Right lung (tissue), 5 donors: ENCODE results near the gene ME1. TPM values are rescaled to one million over a fixed set of nuclear protein-coding genes. Genes with fewer than 3 reads are reported as not detected.
"Not testable (repeated sequence)": the region's sequence is repeated elsewhere in the genome, so short reads cannot be mapped to it uniquely, and the experiment has no call there.

ENCODE experiments used
- DNase-seq, 2 donors: peaks; one replicate each; pipeline ENCODE4 v3.0.0-alpha.2; 2013
- polyA plus RNA-seq, 5 donors: library from polyadenylated mRNA; unstranded; fragments of 120-200 nt; gene quantifications; one replicate each; pipeline versions ENCODE4 v1.2.1 to v1.2.3, GENCODE V29; 2013; ENCODE audit warnings: inconsistent platforms in 1 of 5, low replicate concordance in 1 of 5; ENCODE audit not compliant: insufficient read length in 5 of 5, insufficient read depth in 1 of 5

Gene ME1
- polyA plus RNA-seq, 5 donors = 8.5 to 15.1 (median 11.1) TPM

DNA sequence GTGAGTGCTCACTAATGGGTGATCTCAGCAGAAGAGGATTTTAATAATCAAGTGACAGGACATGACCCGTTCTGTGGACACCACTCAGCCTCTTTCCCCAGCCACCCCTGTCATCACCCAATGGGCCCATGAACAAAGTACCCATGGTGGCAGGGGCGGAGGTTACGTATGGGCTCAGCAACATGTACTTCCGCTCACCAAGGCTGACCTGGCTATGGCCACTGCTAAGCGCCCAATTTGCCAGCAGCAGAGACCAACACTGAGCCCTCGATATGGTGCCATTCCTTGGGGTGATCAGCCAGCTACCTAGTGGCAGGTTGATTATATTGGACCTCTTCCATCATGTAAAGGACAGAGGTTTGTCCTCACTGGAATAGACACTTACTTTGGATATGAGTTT lies 68.5 kb downstream of the ME1 start:
- DNase-seq = not testable (repeated sequence)

DNA sequence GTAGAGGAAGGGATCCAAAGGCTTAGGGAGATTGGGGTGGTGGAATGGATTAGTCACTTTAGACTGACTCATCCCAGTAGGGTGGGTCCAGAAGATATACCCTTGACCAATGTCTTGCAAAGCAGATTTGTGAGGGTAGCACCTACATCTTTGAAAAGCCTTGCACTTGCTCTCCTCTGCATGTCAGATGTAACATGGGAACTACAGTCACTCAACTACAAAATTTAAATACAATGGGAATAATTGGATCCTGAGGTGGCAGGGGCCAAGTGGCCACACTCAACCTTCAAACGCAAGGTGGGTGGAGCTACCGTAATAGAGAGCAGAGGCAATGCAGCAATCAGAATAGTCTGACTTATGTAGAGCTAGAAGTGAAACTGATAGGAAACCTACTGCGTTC lies 71.2 kb downstream of the ME1 start:
- no peak for DNase-seq

DNA sequence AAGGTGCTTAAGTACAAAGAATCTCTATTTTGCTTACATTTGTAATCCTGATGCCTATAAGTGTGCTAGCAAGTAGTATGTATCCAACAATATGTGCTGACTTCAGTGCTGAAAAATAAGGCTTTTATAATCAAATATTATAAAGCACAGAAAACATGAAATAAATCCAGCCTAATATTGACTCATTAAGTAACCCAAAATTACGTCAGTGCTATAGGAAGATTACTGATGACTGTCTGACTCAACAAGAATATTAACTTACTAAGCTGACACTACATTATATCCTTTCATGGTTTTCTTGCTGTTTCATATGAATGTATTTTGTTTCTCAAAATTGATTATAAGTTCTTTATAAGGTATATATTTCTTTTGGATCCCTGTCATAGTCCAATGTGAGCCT lies 76.1 kb downstream of the ME1 start:
- no peak for DNase-seq

DNA sequence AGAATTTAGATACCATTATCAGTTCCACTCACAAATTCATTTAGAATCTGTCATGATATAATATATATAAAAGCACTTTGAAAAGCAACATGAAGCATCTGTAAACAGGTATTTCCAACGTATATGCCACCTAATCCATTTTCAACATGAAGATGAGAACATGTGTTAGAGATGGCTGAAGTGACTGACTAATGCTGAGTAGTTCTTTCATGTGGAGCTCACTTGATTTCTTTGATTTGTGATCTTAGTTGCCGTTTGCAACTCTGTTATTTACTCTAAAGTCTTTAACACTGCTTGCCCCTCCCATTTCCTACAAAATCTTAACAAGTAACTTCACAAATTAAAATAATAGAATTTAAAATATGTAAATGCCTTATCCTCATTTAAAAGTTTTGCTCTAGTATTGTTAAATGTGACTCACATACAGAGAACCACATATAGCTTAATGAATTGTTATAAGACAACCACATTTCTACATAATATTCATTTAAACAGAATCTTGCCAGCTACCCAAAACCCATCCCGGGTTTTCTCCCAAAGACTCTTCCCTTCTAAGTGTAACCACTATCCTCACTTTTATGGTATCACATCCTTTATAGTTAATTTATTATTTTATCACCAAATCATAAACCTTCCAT lies 78.3 kb downstream of the ME1 start:
- DNase-seq = no peak

DNA sequence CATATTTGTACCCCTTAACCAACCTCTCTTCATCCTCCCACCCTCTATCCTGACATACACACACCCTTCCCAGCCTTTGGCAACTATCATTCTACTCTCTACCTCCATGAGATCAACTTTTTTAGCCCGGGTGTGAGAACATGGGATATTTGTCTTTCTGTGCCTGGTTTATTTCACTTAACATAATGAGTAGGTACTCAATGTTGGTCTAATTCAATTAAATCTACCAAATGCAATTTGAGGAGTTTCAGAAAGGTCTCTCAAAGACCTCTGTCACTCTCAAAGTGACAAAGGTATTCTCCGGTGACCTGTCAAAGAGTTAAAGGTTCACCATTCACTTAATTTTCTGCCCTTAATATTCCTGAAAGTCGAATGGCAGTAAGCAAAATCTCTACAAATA lies 87.7 kb downstream of the ME1 start:
- DNase-seq = no peak

DNA sequence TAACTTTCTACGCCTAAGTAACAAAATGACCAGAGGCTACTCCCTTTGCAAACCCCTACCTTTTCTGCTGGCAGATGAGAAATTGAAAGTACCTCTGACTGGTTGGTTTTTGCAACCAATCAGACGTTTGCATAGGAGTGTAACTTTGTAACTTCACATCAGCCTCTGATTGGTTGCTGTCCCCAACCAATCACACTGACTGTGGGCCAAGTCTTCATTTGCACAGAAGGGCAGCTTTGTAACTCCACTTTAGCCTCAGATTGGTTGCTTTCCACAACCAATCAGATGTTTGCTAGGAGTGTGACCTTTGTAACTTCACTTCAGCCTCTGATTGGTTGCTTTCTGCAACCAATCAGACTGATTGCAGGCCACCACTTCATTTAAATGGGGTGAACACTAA lies 89.1 kb downstream of the ME1 start:
- no peak for DNase-seq

DNA sequence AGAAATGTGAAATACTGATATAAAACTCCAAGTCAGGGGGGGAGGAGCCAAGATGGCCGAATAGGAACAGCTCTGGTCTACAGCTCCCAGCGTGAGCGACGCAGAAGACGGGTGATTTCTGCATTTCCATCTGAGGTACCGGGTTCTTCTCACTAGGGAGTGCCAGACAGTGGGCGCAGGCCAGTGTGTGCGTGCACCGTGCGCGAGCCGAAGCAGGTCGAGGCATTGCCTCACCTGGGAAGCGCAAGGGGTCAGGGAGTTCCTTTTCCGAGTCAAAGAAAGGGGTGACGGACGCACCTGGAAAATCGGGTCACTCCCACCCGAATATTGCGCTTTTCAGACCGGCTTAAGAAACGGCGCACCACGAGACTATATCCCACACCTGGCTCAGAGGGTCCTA lies 96.9 kb downstream of the ME1 start:
- not testable (repeated sequence) for DNase-seq

DNA sequence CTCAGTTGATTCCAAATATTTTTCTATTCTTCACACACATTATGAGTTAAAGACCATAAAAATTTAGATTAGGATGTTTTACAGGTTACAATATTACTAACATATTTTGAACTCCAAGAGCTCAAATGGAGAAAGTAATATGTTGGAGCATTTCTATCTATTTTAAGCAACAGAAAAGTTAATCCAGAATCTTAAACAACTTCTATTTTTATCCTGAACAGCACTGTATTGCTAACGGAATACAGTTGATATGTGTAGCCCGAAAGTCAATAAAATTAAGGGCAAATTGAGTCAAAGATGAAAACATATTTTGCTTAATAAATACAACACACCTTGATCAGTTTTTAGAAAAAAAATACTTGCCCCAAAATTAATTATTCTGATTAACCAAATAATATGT lies 97.4 kb downstream of the ME1 start:
- no peak for DNase-seq

DNA sequence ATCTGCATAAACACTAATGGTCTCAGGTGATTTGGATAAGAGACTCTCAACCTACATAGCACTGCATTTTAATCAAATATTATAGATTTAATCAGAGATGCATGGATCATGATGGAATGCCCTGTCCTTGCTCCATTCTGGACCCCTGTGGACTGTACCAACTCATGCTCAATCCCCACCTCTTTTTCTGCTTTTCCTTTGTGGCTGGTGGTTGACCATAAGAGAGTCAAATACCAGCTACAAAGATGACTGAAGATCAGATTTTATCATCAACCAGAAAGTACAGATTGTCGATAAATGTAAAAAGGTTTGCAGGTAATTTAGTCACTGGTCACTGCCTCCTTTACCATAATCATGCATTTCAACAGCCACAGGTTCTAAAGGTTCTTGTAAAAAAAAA lies 116.2 kb downstream of the ME1 start:
- DNase-seq = no peak

DNA sequence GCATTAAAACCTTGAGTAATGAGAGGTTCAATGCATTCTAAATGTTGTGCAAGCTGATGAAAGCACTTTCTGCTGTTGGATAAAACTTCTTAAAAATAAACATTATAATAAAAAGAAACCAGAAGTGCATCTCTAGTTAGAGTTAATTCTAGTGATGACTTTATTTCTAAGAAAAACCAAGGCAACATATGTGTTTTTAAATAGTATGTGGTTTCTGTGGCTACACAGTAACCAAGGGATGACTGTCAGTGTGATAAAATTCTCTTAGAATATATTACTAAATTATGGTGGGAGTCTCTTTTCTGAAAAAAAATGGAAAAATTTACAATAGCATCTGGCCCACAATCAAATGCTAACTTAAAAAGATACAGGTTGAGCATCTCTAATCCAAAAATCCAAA lies 117.0 kb downstream of the ME1 start:
- peak in 1 of 2 donors; percentile 24 for DNase-seq

DNA sequence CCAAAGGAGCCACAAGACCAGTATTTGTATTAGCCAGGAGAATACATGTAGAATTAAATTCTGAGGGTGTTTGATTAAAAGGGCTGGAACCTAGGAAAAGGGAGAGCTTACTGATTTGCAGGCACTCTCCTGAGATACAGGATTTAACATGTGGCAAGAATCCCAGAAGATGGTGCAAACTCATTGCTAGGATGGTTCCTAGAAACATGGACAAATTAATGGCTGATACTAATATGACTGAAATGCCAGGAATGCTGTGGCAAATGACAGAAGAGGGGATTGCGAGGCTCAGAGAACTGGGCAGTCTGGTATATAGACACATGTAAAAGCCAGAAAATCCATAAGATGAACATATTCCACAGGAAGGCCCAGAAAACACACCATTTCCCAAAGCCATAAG lies 119.6 kb downstream of the ME1 start:
- DNase-seq = no peak

DNA sequence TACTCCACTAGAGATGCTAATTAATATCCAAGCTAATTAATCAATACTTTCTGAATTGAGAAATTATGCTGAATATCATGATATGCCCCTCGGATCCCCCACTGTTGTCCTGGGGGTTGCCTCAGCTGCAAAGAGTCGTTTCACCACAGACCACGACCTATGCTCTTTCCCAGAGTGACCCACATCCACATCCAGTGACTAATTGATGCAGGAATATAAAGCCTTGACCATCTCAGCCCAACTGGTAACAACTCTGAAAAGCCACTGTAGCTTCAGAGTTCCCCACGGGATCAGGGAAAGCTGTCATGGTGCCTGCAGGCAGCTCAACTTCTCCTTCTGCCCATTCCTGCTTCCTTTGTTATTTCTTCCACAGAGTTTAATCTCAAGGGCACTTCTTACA lies 120.8 kb downstream of the ME1 start:
- no peak for DNase-seq

DNA sequence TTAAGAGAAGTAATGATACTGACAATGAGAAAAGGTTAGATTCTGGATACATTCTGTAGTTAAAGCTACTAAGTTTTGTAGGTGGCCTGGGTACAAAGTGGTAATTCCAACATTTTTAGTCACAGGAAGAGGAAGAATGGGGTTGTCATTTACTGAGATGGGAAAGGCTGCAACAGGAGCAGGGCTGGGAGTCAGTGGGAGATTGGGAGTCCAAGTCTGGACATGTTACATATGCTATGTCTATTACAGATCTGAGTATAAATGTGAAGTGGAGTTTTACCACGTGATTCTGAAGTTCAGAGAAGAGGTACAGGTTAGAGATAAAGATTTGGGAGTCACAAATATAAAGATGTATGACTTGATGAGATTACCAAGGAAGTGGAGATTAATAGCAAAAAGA lies 121.5 kb downstream of the ME1 start:
- no peak for DNase-seq

DNA sequence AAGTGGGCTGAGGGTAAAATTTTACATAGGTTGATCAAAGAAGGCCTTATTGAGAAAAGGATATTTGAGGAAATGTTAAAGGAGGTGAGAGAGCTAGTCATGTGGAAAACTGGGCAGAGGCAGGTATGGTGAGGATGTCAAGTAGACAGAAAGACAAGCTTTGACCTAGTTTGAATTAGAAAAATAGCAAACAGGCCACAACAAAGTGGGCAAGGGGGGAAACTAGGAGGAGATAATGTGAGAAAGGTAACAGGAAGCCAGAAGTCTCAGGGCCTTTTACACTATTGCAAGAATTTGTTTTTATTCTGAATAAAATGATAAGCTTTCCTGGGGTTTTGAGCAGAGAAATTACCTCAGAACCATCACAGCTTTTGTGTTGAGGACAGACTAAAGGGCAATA lies 122.0 kb downstream of the ME1 start:
- no peak for DNase-seq

DNA sequence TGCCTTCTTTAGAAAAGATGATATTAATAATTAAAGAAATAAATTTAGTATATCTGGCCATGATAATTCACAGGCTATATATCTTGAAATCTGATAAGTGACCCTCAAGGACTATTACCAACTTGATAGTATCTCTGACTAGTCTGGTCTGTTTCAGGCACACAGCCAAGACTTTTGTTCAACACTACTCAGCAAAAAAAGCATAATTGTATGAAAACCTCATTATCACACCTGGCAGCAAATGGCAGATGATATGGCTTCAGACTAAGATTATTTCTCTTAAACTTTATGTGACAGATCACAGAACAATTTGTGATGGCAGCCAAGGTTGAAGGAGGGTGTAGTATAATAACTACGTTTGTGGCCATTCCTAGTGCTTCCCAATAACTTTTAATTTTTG lies 123.0 kb downstream of the ME1 start:
- DNase-seq = no peak

DNA sequence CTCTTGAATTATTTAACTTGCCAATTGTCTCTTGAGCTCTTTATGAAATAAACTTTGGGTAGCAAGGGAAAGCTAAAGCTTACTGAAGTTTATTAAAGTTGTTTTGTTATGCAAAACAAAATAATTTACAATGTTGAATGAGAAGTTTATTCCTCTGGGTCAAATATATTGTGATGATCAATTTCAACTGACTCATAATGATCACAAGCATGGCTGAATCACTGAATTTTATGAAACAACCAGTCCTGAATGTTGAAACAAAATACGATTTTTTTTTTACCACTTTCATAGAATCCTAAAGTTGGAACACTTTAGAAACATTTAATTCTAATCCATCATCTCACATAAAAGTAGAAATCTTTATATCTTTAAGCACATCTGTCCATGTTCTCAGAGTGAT lies 127.4 kb downstream of the ME1 start:
- no peak for DNase-seq

DNA sequence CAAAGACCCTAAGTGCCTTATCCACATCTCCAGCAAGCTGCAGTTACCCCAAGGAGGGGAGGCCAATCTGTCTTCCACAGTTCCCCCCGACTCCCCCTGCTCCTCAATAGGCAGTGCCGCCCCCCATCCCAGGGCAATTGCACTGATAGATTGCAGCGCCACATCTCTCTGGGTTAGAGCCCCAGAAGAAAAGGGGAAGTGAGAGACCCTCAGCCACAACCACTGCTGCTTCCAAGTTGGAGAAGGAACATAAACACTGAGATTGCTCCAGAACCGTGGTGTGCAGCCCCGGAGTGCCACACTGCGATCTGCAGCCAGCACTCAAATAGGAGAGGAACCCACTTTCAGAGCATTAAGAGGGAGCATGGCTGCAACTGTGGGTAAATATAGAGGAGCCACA lies 136.2 kb downstream of the ME1 start:
- DNase-seq = no peak

DNA sequence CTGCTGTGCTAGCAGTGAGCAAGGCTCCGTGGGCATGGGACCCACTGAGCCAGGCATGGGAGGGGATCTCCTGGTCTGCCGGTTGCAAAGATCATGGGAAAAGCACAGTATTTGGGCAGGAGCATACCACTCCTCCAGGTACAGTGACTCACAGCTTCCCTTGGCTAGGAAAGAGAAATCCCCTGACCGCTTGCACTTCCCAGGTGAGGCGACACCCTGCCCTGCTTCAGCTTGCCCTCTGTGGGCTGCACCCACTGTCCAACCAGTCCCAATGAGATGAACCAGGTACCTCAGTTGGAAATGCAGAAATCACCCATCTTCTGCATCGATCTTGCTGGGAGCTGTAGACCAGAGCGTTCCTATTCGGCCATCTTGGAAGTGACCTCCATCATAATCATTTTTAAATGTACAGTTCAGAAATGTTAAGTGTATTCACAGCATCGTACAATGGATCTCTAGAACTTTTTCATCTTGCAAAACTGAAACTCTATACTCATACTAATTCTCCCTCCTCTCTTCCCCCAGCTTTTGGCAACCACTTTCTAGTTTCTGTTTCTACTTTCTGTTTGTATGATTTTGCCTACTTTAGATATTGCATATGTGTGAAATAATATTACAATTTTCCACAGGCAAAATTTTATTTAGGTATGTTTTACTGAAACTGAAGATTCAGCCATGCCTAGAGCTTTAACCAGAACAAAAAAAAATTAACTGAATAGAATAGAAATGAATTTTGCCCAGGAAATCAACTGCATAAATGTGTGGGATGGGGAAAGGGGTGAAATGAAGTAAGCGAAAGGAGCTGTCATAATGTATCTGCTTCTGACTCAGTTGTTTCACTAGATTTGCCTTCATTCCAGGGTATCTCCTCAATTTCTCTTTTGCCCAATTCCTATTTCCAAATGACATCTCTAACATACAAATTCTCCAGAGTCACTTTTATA lies 137.7 kb downstream of the ME1 start:
- no peak for DNase-seq

DNA sequence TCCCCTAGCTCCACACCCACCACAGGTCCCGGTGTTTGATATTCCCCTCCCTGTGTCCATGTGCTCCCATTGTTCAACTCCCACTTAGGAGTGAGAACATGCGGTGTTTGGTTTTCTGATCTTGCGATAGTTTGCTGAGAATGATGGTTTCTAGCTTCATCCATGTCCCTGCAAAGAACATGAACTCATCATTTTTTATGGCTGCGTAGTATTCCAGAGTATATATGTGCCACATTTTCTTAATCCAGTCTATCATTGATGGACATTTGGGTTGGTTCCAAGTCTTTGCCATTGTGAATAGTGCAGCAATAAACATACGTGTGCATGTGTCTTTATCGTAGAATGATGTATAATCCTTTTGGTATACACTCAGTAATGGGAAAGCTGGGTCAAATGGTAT lies 143.6 kb downstream of the ME1 start:
- DNase-seq = not testable (repeated sequence)

DNA sequence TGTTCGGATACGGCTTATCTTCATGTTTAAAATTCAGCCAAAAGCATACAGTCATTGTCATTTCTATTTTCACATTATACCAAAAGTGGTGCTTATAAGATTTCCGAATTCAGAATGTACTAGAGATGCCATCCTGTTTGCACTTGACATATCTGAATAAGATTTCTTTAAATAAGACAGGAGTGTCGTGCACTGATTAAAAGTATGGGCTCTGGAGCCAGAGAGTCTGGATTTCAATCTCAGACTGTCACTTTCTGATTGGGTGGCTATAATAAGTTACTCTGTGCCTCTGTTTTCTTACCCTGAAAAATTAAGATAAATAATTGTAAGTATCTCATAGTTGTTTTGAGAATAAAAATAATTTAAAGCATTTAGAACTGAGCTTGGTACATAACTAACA lies 144.9 kb downstream of the ME1 start:
- DNase-seq = no peak

DNA sequence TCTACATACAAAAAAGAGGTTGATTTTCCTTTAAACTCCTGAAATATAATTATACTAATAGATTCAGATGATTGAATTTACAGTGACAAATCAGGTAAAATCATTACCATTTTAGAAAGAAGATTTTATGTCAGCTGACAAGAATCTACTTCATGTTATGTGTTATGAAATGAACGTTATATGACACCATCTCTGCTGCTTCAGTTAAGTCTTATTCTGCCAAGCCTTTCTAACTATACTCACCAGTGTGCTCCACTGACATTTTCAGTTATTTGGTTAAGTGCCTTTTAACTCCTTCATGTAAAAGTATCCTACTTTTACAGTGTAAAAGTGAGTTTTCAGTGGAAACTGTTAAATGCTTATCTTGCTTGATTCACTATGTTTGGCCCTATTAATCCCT lies 157.3 kb downstream of the ME1 start:
- DNase-seq = peak in 1 of 2 donors; percentile 1

DNA sequence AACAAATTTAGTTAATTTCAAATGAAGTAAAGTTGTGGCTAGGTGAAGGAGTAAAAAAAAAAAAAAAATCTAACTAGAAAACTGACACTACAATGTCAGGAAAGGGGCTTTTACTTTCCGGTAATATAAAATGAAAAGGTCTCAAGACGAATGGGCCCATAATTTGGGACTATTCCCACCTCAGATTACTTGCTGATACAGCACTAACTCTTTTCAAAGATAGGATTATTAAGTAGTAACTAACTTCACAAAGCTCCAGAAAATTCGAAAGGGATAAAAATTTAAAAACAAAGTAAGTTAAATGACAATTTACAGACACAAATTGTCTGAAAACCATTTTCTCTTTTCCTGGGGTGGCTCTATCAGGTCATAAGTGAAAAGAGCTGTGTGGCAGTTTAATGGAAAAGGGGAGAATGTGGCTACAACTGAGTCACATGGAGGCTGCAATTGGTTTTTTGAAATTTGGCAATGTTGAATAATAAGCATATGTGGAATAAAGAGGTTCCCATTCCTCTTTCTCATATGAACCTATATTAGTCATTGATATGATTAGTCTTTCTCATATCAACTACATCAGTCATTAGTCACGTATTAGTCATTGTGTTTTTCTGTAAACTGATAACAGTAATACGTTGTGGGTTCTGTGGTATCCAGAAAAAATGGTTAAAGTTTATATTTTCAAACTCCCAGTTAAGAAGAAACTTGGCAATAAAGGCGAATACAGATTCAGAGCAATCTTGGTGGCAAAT lies 159.7 kb downstream of the ME1 start:
- DNase-seq = no peak

DNA sequence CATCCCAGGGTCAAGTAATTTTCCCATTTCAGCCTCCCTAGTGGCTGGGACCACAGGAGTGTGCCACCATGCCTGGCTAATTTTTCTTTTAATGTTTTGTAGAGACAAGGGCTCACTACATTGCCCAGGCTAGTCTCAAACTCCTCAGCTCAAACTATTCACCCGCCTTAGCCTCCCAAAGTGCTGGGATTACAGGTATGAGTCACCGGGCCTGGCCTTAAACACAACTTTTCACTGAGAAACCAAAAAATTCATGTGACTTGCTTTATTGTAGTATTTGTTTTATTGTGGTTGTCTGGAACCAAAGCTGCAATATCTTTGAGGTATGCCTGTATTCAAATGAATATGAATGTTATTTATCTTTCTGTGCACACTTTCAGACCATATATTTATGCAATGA lies 165.5 kb downstream of the ME1 start:
- no peak for DNase-seq
